ENCODE measurements around the gene TNIK. TPM values are rescaled to one million over a fixed set of nuclear protein-coding genes. Genes with fewer than 3 reads are reported as not detected.

Gene TNIK
- total RNA-seq, 1 experiment from 2014 or later, result not detected

- H3K9me2 ChIP-seq (replicated peaks; ENCODE audit: insufficient read depth, low read length), result no peaks in the 10 kb centered on the region
- no peak for DNase-seq
- H3K4me1 ChIP-seq (ENCODE audit: low read length), result peaks cover 7% of the 10 kb centered on the region
- no peaks in the 10 kb centered on the region for H3K27me3 ChIP-seq (ENCODE audit: low read length)
- H3K9ac ChIP-seq (ENCODE audit: low read length), result no peak overlapping the region
- no peak overlapping the region for H3K27ac ChIP-seq (ENCODE audit: low read length)
- H3K9me3 ChIP-seq (ENCODE audit: low read length), result no peaks in the 10 kb centered on the region
- no peaks in the 10 kb centered on the region for H4K20me1 ChIP-seq (ENCODE audit: insufficient read depth, low read depth, low read length)
- H3K4me2 ChIP-seq (ENCODE audit: low read depth, low read length, poor library complexity, severe bottlenecking), result no peak overlapping the region
- H3K36me3 ChIP-seq (ENCODE audit: insufficient read depth, low read length), result no peaks in the 10 kb centered on the region
- no peak overlapping the region for H3K4me3 ChIP-seq (ENCODE audit: low read length)
- no peaks in the 10 kb centered on the region for H3K79me2 ChIP-seq (ENCODE audit: low read length)
- H2AFZ ChIP-seq (ENCODE audit: low read length), result no peak overlapping the region
Measured at GRCh38 chr3:171465763-171466162, 5.6 kb upstream of the TNIK start.

- DNase-seq, result no peak
- H3K4me1 ChIP-seq (ENCODE audit: low read length), result peaks cover 16% of the 10 kb centered on the region
- H3K27me3 ChIP-seq (ENCODE audit: low read length), result no peaks in the 10 kb centered on the region
- no peak overlapping the region for H3K4me2 ChIP-seq (ENCODE audit: low read depth, low read length, poor library complexity, severe bottlenecking)
- H3K9ac ChIP-seq (ENCODE audit: low read length), result no peak overlapping the region
- H3K79me2 ChIP-seq (ENCODE audit: low read length), result no peaks in the 10 kb centered on the region
- H3K4me3 ChIP-seq (ENCODE audit: low read length), result no peak overlapping the region
- H4K20me1 ChIP-seq (ENCODE audit: insufficient read depth, low read depth, low read length), result no peaks in the 10 kb centered on the region
- no peak overlapping the region for H3K27ac ChIP-seq (ENCODE audit: low read length)
- no peaks in the 10 kb centered on the region for H3K9me2 ChIP-seq (replicated peaks; ENCODE audit: insufficient read depth, low read length)
- H3K9me3 ChIP-seq (ENCODE audit: low read length), result no peaks in the 10 kb centered on the region
- H3K36me3 ChIP-seq (ENCODE audit: insufficient read depth, low read length), result no peaks in the 10 kb centered on the region
- H2AFZ ChIP-seq (ENCODE audit: low read length), result no peak overlapping the region
Measured at GRCh38 chr3:171464462-171464861, 4.3 kb upstream of the TNIK start.

DNA sequence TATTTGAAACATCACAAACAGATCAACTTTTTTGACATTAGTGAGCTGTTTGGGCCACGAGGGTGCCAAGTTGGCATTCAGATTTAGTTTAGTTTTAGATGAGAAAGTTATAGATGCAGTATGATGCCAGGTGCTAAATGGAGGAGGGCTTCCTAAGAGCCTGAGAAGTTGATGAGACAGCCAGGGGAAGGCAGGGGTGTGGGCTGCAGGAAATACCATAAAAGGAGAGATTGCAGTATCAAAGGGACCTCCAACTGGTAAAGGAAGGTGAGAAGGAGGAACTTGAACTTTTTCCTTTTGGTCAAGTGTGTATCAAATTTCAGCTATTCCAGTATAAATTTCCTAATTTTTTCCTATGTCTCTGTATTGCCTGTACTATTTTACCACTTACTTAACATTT, 2.0 kb upstream of the TNIK start:
- H3K79me2 ChIP-seq (ENCODE audit: low read length), result no peaks in the 10 kb centered on the region
- no peaks in the 10 kb centered on the region for H3K36me3 ChIP-seq (ENCODE audit: insufficient read depth, low read length)
- no peak overlapping the region for H2AFZ ChIP-seq (ENCODE audit: low read length)
- no peak overlapping the region for H3K27ac ChIP-seq (ENCODE audit: low read length)
- H3K4me2 ChIP-seq (ENCODE audit: low read depth, low read length, poor library complexity, severe bottlenecking), result no peak overlapping the region
- H3K9me3 ChIP-seq (ENCODE audit: low read length), result no peaks in the 10 kb centered on the region
- no peak overlapping the region for H3K4me3 ChIP-seq (ENCODE audit: low read length)
- no peak overlapping the region for H3K9ac ChIP-seq (ENCODE audit: low read length)
- no peak for DNase-seq
- no peaks in the 10 kb centered on the region for H3K9me2 ChIP-seq (replicated peaks; ENCODE audit: insufficient read depth, low read length)
- peaks cover 16% of the 10 kb centered on the region for H3K4me1 ChIP-seq (ENCODE audit: low read length)
- H3K27me3 ChIP-seq (ENCODE audit: low read length), result no peaks in the 10 kb centered on the region
- no peaks in the 10 kb centered on the region for H4K20me1 ChIP-seq (ENCODE audit: insufficient read depth, low read depth, low read length)

- H3K9ac ChIP-seq (ENCODE audit: low read length), result 0 out of 2 replicates have a peak overlapping the region, but pooled peaks have one; percentile 30
- H3K27me3 ChIP-seq (ENCODE audit: low read length), result no peaks in the 10 kb centered on the region
- H3K4me1 ChIP-seq (ENCODE audit: low read length), result peaks cover 16% of the 10 kb centered on the region
- no peaks in the 10 kb centered on the region for H4K20me1 ChIP-seq (ENCODE audit: insufficient read depth, low read depth, low read length)
- no peak overlapping the region; the same call in 1 of the 2 replicates for H2AFZ ChIP-seq (ENCODE audit: low read length)
- H3K9me2 ChIP-seq (replicated peaks; ENCODE audit: insufficient read depth, low read length), result no peaks in the 10 kb centered on the region
- H3K4me3 ChIP-seq (ENCODE audit: low read length), result peak overlapping the region; percentile 64; the same call in 1 of the 2 replicates
- peak overlapping the region; percentile 59 for H3K4me2 ChIP-seq (ENCODE audit: low read depth, low read length, poor library complexity, severe bottlenecking)
- no peaks in the 10 kb centered on the region for H3K79me2 ChIP-seq (ENCODE audit: low read length)
- no peaks in the 10 kb centered on the region for H3K9me3 ChIP-seq (ENCODE audit: low read length)
- no peak overlapping the region for H3K27ac ChIP-seq (ENCODE audit: low read length)
- no peaks in the 10 kb centered on the region for H3K36me3 ChIP-seq (ENCODE audit: insufficient read depth, low read length)
- DNase-seq, result no peak
Measured at GRCh38 chr3:171461525-171461917, 1.3 kb upstream of the TNIK start.

GRCh38 chr3:171460725-171461524, 720 bp upstream of the TNIK start:
- H3K9ac ChIP-seq (ENCODE audit: low read length), result peak overlapping the region; percentile 30
- no peaks in the 10 kb centered on the region for H3K9me3 ChIP-seq (ENCODE audit: low read length)
- peak overlapping the region; percentile 59 for H3K4me2 ChIP-seq (ENCODE audit: low read depth, low read length, poor library complexity, severe bottlenecking)
- DNase-seq, result no peak
- no peaks in the 10 kb centered on the region for H4K20me1 ChIP-seq (ENCODE audit: insufficient read depth, low read depth, low read length)
- no peaks in the 10 kb centered on the region for H3K27me3 ChIP-seq (ENCODE audit: low read length)
- no peaks in the 10 kb centered on the region for H3K36me3 ChIP-seq (ENCODE audit: insufficient read depth, low read length)
- H3K27ac ChIP-seq (ENCODE audit: low read length), result no peak overlapping the region
- no peaks in the 10 kb centered on the region for H3K9me2 ChIP-seq (replicated peaks; ENCODE audit: insufficient read depth, low read length)
- peak overlapping the region; percentile 64; the same call in 1 of the 2 replicates for H3K4me3 ChIP-seq (ENCODE audit: low read length)
- no peaks in the 10 kb centered on the region for H3K79me2 ChIP-seq (ENCODE audit: low read length)
- peaks cover 16% of the 10 kb centered on the region for H3K4me1 ChIP-seq (ENCODE audit: low read length)
- H2AFZ ChIP-seq (ENCODE audit: low read length), result peak overlapping the region; percentile 19; the same call in 1 of the 2 replicates

DNA sequence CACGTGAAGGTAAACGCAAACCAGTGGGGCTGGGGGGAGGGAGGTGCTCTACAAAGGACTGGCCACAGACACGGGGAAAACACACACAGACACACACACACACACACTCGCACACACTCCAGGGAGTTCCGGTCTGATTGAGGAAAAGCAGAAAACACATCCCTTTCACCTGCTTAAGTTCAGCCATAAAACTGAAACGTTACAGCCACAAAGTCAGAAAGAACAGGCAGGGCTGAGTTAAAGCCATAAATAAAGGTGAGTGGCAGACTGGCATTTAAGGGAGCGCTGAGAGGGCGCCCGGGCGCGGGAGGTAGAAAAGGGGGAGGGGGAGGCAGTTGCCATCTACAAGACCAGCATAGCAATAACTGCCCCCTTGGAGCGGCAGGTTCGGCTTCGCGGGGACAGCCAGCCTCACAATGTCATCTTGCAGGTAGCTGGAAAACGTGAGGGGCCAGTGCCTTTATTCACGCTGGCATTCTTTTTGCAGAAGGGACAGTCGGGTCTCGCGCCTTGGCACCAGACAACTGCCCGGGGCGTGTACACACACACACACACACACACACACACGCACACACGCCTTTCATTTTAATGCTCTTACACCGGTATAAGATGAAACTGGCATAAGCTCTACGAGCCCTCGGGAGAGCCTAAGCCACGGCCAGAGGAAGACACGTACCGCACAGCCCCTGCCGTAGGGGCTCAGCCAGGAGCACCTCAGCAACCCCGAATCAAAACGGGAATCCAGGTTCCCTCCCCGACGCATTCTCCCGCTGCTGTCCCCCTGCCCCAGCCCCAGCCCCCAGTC, 866 bp downstream of the TNIK start:
- H3K4me3 ChIP-seq (ENCODE audit: low read length), result peak overlapping the region; percentile 64; the same call in 1 of the 2 replicates
- no peak for DNase-seq
- no peaks in the 10 kb centered on the region for H3K36me3 ChIP-seq (ENCODE audit: insufficient read depth, low read length)
- H3K4me2 ChIP-seq (ENCODE audit: low read depth, low read length, poor library complexity, severe bottlenecking), result peak overlapping the region; percentile 44
- H3K4me1 ChIP-seq (ENCODE audit: low read length), result peaks cover 16% of the 10 kb centered on the region
- H3K27ac ChIP-seq (ENCODE audit: low read length), result no peak overlapping the region
- no peaks in the 10 kb centered on the region for H4K20me1 ChIP-seq (ENCODE audit: insufficient read depth, low read depth, low read length)
- no peaks in the 10 kb centered on the region for H3K27me3 ChIP-seq (ENCODE audit: low read length)
- no peaks in the 10 kb centered on the region for H3K9me2 ChIP-seq (replicated peaks; ENCODE audit: insufficient read depth, low read length)
- H2AFZ ChIP-seq (ENCODE audit: low read length), result no peak overlapping the region
- H3K9ac ChIP-seq (ENCODE audit: low read length), result no peak overlapping the region
- H3K9me3 ChIP-seq (ENCODE audit: low read length), result no peaks in the 10 kb centered on the region
- H3K79me2 ChIP-seq (ENCODE audit: low read length), result no peaks in the 10 kb centered on the region

- no peak overlapping the region for H3K4me3 ChIP-seq (ENCODE audit: low read length)
- H2AFZ ChIP-seq (ENCODE audit: low read length), result no peak overlapping the region
Measured at GRCh38 chr3:171458864-171459136, 1.4 kb downstream of the TNIK start.

GRCh38 chr3:171458071-171458863, 1.9 kb downstream of the TNIK start:
- Histone ChIP-seq H3K79me2 (ENCODE audit: low read length) (no peaks in the 10 kb centered on the region), H3K27ac (ENCODE audit: low read length) (no peak overlapping the region), H3K4me3 (ENCODE audit: low read length) (no peak overlapping the region), H2AFZ (ENCODE audit: low read length) (no peak overlapping the region), H3K9ac (ENCODE audit: low read length) (no peak overlapping the region), H3K4me2 (ENCODE audit: low read depth, low read length, poor library complexity, severe bottlenecking) (no peak overlapping the region), H4K20me1 (ENCODE audit: insufficient read depth, low read depth, low read length) (no peaks in the 10 kb centered on the region), H3K9me2 (replicated peaks; ENCODE audit: insufficient read depth, low read length) (no peaks in the 10 kb centered on the region), H3K36me3 (ENCODE audit: insufficient read depth, low read length) (no peaks in the 10 kb centered on the region), H3K27me3 (ENCODE audit: low read length) (no peaks in the 10 kb centered on the region), H3K9me3 (ENCODE audit: low read length) (no peaks in the 10 kb centered on the region), H3K4me1 (ENCODE audit: low read length) (peaks cover 16% of the 10 kb centered on the region)
- DNase-seq, result no peak

More at GRCh38 chr3:171458864-171459136, 1.4 kb downstream of the TNIK start:
- H3K9ac ChIP-seq (ENCODE audit: low read length), result no peak overlapping the region
- no peaks in the 10 kb centered on the region for H4K20me1 ChIP-seq (ENCODE audit: insufficient read depth, low read depth, low read length)
- no peak for DNase-seq
- no peaks in the 10 kb centered on the region for H3K27me3 ChIP-seq (ENCODE audit: low read length)
- H3K36me3 ChIP-seq (ENCODE audit: insufficient read depth, low read length), result no peaks in the 10 kb centered on the region
- no peaks in the 10 kb centered on the region for H3K9me3 ChIP-seq (ENCODE audit: low read length)
- no peaks in the 10 kb centered on the region for H3K79me2 ChIP-seq (ENCODE audit: low read length)
- H3K27ac ChIP-seq (ENCODE audit: low read length), result no peak overlapping the region
- H3K4me2 ChIP-seq (ENCODE audit: low read depth, low read length, poor library complexity, severe bottlenecking), result no peak overlapping the region
- H3K4me1 ChIP-seq (ENCODE audit: low read length), result peaks cover 16% of the 10 kb centered on the region
- no peaks in the 10 kb centered on the region for H3K9me2 ChIP-seq (replicated peaks; ENCODE audit: insufficient read depth, low read length)
